SK-N-MC (cell line): ENCODE measurements around the gene DIRAS2.

Source experiments
- EZH2 ChIP-seq: fragments of 200-600 bp; sonication (generic); IDR thresholded peaks from one replicate; pipeline ENCODE4 v1.6.1; 2017; ENCODE audit warnings: antibody characterized with exemption
- FOXP2 ChIP-seq: optimal IDR thresholded peaks from 2 replicates; pipeline ENCODE3; 2011; ENCODE audit warnings: mild to moderate bottlenecking, moderate library complexity; ENCODE audit not compliant: insufficient read depth; ENCODE audit errors: extremely low read length, control extremely low read depth

DNA sequence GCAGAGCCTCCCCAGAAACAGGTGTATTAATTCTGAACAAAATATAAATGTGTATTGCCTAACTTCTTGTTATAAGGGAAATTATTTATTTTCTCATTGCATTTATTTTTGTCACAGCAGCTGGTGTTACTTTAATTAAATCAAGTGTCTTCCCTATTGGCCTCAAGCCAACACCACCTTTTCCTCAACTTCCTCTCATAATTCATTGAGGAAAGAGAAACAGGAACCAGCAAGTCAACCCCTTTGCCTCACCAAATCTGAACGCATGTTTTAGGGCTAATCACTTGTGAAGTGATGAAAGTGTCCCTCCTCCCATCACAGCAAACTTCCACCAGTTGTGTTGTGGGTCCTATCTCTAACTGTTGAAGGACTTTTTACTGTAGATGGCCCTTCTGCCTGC, 73.1 kb downstream of the DIRAS2 start:
- TF ChIP-seq FOXP2 (no peak), EZH2 (no peak)
